Measurements from ENCODE around the gene HERPUD2. TPM values are rescaled to one million over a fixed set of nuclear protein-coding genes. Genes with fewer than 3 reads are reported as not detected.
"Not testable (repeated sequence)": the region's sequence is repeated elsewhere in the genome, so short reads cannot be mapped to it uniquely, and the experiment has no call there.

Gene HERPUD2
- total RNA-seq, 1 donor: 26.5 TPM

DNA sequence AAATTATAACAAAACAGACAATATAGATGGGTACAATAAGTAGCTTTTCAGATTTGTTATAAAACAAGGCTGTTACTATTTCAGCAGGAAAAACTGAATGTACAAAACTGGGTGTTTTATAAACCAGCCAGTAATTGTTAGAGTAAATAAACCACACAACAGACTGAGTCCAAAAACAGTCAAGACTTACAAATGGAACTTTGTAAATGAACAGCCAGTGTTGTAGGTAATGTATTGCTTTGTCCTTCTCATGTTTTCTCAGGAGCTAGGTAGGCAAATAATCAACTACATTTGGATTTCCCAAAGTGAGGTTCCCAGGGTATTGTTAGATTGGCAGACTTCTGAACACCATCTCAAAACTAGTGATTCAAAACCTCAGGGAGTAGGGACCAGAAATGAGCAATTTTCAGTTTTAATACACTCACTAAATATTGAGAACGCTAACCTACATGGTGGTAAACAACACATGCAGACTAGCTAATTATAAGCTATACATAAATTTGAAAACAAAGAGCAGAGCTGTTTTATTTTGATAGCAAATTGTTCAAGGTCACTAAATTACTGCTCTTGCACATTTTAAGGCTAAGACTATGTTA, 36.2 kb downstream of the HERPUD2 start:
- TF ChIP-seq CTCF (IDR thresholded peaks at IDR 0.05; ENCODE audit: insufficient read depth, low read length): no peak
- H3K4me3 ChIP-seq (ENCODE audit: low read depth, low read length): no peak overlapping the region
- DNase-seq (ENCODE audit: low read depth): no peak

DNA sequence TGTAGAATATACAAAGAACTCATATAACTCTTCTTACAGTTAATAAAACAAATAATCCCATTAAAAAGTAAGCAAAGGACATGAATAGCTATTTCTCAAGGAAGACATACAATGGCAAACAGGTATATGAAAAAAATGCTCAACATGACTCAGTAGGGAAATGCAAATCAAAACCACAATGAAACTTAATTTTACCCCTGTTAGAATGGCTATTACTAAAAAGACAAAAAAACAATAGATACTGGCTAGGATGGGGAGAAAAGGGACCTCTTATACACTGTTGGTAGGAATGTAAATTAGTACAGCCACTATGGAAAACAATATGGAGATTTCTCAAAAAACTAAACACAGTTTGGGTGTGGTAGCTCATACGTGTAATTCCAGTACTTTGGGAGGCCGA, 37.8 kb downstream of the HERPUD2 start:
- no peak for TF ChIP-seq CTCF (IDR thresholded peaks at IDR 0.05; ENCODE audit: insufficient read depth, low read length)

DNA sequence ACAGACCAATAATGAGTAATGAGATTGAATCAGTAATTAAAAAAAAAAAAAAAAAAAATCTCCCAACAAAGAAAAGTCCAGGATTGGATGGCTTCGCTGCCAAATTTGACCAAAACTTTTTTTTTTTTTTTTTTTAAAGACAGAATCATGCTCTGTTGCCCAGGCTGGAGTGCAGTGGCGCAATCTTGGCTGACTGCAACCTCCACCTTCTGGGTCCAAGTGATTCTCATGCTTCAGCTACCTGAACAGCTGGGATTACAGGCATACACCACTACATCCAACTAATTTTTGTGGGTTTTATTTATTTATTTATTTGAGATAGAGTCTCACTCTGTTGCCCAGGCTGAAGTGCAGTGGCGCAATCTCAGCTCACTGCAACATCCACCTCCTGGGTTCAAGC, 40.4 kb downstream of the HERPUD2 start:
- not testable (repeated sequence) for DNase-seq (ENCODE audit: low read depth); H3K4me3 ChIP-seq (ENCODE audit: low read depth, low read length)

More for the DNA sequence above, 37.8 kb downstream of the HERPUD2 start:
- no peak for DNase-seq (ENCODE audit: low read depth)
- H3K4me3 ChIP-seq (ENCODE audit: low read depth, low read length): no peak overlapping the region

DNA sequence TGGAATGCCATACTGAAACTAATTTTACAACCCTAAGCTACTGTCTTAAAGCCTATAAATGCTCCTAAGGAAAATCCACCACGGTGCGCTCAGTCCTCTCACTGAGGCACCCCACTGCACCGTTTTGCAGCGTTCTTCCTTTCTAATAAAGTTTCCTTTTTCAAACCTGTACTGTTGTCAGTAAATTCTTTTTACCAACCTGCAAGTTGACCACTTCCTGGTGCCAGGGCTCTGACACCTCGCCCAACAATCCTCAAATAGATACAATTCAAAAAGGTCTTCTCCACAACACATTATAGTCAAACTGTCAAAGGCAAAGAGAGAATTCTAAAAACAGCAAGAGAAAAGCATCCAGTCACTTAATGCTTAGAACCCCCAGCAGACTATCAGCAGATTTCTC, 42.8 kb downstream of the HERPUD2 start:
- DNase-seq (ENCODE audit: low read depth): no peak
- H3K4me3 ChIP-seq (ENCODE audit: low read depth, low read length): no peak overlapping the region
- no peak for TF ChIP-seq CTCF (IDR thresholded peaks at IDR 0.05; ENCODE audit: insufficient read depth, low read length)

GRCh38 chr7:35650751-35651150, 44.2 kb downstream of the HERPUD2 start:
- no peak for TF ChIP-seq CTCF (IDR thresholded peaks at IDR 0.05; ENCODE audit: insufficient read depth, low read length)
- DNase-seq (ENCODE audit: low read depth): no peak
- no peak overlapping the region for H3K4me3 ChIP-seq (ENCODE audit: low read depth, low read length)

- no peak for TF ChIP-seq CTCF (IDR thresholded peaks at IDR 0.05; ENCODE audit: insufficient read depth, low read length)
Measured at GRCh38 chr7:35649711-35650110, 45.2 kb downstream of the HERPUD2 start.

DNA sequence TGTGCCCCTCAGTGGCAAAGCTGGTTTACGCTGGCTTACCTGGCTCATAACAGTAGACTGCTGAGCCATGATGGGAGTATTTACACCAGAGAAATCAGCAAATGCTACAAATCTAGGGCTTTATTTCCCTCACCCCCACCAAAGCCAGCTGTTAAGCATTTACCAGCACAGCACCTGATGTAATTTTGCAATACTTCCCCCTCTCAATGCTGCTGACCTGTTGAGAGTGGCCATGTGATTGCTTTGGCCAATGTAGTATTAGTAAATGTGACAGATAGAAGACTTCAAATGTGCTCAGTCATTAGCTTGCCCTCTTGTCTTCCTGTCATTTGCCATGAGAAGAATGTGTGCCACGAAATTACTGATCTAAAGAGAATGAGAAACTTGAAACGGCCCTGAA, 46.6 kb downstream of the HERPUD2 start:
- DNase-seq (ENCODE audit: low read depth): no peak
- H3K4me3 ChIP-seq (ENCODE audit: low read depth, low read length): no peak overlapping the region
- no peak for TF ChIP-seq CTCF (IDR thresholded peaks at IDR 0.05; ENCODE audit: insufficient read depth, low read length)

More at GRCh38 chr7:35649711-35650110, 45.2 kb downstream of the HERPUD2 start:
- DNase-seq (ENCODE audit: low read depth): no peak
- H3K4me3 ChIP-seq (ENCODE audit: low read depth, low read length): no peak overlapping the region
